Activated CD4-positive, alpha-beta T cell treated with anti-CD3 and anti-CD28 coated beads, Interleukin-10, Interleukin-2, amounts not matched to agents 100 ng/mL and 50 ng/mL, durations not matched to agents 16 hours and 8 hours (primary cell): ENCODE measurements around the gene STXBP4.
"Not testable (repeated sequence)": the region's sequence is repeated elsewhere in the genome, so short reads cannot be mapped to it uniquely, and the experiment has no call there.

Experiments
- DNase-seq: peaks from one replicate; pipeline ENCODE4 v3.0.0-alpha.2; 2020

Gene STXBP4

GRCh38 chr17:55059724-55060123, 91.2 kb downstream of the STXBP4 start:
- no peak for DNase-seq

DNA sequence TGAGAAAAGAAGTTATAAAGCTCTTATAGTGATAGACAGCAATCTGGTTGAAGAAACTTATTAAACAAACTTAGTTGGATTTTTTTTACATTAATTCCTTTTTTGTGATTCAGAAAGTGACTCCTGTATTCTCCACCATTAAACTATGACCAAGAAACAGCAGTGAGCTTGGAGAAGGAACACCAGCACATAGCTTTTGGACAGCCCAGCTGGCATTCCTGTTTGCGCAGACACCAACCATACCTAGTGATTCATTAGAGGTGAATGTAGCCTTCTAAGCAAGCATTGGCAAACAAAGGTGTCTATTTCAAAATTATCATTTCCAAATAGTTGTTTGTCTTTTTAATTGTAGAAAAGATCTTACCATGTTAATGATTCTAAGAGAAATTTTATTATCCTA, 94.4 kb downstream of the STXBP4 start:
- no peak for DNase-seq

- no peak for DNase-seq
Measured at GRCh38 chr17:55063885-55064874, 95.6 kb downstream of the STXBP4 start.

GRCh38 chr17:55067697-55068439, 99.3 kb downstream of the STXBP4 start:
- no peak for DNase-seq

DNA sequence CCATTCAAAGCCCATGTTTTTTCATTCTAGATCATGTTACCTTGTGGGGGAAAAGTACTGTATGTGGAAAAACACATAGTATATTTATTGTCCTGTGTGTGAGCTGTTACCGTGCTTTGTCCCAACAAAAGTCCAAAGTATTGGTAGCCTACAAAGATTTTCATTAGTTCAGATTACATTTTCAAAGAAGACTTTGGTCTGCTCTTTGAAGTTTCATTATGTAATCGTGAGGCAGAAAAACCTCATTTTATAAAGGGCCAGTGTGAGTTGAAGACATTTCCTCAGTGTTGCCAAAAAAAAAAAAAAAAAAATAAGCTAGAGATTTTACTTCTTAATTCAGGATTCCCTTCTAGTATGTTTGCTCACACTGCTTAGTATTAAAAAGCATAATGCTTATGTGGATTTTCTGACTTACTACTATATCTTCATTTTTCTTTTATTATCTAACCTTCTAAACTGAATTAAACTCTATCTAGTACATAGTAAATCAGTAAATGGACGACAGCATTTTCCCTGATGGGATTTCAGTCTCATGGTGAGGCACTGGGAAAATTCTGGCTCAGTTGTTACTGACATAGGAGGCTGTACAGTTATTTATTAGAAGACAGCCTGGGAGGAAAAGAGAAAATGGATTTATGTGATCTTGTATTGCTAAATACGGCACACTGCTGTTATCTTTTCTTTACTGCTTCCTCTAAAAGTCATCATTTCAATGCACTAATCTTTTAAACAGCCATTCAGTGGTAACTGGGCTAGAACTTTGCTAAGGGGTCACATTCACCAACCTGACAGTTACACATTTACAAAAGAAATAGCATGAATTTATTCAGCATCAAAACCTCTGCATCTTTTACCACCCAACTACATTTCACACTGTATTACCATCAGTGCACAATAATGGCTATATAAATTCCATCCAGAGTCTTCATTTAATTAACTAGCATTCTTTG, 100.6 kb downstream of the STXBP4 start:
- no peak for DNase-seq

DNA sequence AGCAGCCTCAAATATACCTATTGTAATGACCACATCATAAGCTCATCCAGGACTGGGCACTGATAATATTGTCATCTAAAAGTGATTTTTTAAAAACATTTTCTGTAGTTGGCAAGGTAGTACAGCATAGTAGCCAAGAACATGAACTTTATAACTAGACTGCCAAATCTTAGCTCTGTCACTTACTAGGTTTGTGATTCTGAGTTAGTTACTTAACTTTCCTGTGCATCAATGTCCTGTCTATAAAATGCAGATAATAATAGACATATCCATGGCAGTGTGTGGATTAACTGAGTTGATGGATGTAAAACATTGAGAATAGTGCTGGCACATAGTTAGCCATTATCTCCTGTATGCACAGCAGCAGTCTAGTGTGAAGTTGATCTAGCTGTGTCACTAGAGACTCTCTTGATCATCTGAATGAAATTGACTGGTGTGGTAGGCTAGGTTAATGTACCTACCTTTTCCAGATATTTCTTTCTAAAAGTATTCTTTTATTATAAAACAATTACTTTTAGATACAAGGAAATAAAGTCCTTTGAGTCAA, 101.5 kb downstream of the STXBP4 start:
- no peak for DNase-seq

GRCh38 chr17:55072898-55073297, 104.3 kb downstream of the STXBP4 start:
- DNase-seq: peak; percentile 26

DNA sequence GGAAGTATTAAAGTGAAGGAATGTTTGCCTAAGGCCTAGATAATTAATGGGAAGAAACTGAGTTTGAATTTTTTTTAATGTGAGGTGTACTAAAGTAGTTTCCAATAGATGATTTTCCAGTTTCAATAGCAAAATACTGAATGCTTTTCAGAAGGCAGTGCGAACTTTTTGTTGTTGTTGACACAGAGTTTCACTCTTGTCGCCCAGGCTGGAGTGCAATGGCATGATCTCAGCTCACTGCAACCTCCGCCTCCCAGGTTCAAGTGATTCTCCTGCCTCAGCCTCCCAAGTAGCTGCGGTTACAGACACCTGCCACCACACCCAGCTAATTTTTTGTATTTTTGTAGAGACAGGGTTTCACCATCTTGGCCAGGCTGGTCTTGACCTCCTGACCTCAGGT, 104.9 kb downstream of the STXBP4 start:
- not testable (repeated sequence) for DNase-seq

DNA sequence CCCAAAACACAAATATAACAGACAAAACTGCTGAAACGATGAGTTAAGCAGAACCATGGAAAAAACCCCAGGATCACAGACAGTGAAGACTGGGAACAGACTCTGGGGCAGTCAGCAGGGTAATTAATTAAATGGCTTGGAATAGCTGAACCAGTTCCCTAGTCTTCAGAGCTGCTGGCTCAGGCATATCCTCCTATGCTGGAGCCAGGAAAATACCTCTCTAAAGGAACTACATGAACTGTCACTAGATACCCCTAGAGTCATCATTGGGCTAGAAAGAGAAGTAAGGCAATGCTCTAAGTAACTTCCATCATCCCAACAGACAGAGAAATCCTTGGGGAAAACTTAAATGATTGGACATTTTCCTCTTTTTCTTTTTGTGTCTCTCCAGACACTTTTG, 113.0 kb downstream of the STXBP4 start:
- no peak for DNase-seq

GRCh38 chr17:55086635-55087058, 118.1 kb downstream of the STXBP4 start:
- no peak for DNase-seq

- DNase-seq: peak; percentile 24
Measured at GRCh38 chr17:55089256-55089655, 120.7 kb downstream of the STXBP4 start.

- peak; percentile 91 for DNase-seq
Measured at GRCh38 chr17:55090079-55090492, 121.5 kb downstream of the STXBP4 start.

DNA sequence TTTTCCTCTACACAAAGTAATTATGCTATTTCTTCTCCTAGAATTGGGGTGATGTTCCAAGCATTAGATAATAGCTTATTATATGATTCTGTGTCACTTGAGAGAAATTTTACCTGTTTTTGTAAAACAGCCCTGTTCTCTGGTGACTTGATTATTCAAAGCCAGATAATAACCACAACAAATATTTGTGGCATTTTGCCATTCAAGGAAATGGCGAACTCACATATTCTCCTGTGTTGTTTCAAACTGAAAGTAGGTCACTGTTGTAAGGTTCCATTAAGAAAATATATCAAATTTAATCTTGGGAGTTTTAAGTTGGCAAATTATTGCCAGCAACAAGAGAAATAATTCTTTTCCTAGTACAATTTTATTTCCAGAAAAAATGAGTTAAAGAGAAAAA, 124.8 kb downstream of the STXBP4 start:
- peak; percentile 25 for DNase-seq

DNA sequence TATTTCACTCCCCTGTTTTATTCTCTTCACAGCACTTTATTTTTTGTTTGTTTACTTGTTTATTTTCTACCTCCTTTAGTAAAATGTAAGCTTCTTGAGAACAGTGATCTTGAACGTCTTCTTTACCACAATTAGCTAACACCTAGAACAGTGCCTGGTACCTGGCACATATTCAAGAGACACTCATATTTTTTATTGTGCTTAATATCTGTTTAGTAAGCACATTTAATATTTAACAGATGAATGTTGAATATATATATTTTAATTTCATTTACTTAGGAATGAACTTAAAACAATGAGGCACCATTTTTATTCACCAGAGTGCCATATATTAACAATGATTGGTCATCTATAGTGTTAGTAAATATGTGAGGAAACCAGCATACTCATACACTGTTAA, 130.2 kb downstream of the STXBP4 start:
- no peak for DNase-seq

DNA sequence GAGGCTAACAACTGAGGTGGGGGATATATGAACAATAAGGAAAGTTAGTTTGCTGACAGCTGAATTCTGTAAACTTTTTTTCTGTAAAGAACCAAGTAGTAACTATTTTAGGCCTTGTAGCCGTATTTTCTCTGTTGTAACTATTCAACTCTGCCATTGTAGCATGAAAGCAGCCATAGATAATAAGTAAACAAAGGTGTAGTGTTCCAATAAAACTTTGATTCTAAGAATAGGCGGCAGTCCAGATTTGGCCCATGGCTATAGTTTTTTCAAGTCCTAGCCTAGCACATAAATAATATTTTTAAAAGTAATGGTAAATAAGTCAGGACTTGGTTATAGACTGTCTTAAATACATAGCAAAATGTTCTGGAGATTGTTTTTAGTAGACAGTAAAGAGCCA, 142.0 kb downstream of the STXBP4 start:
- DNase-seq: no peak

GRCh38 chr17:55114283-55114682, 145.7 kb downstream of the STXBP4 start:
- no peak for DNase-seq

- DNase-seq: no peak
Measured at GRCh38 chr17:55116440-55116914, 147.9 kb downstream of the STXBP4 start.

GRCh38 chr17:55117164-55117563, 148.6 kb downstream of the STXBP4 start:
- no peak for DNase-seq

DNA sequence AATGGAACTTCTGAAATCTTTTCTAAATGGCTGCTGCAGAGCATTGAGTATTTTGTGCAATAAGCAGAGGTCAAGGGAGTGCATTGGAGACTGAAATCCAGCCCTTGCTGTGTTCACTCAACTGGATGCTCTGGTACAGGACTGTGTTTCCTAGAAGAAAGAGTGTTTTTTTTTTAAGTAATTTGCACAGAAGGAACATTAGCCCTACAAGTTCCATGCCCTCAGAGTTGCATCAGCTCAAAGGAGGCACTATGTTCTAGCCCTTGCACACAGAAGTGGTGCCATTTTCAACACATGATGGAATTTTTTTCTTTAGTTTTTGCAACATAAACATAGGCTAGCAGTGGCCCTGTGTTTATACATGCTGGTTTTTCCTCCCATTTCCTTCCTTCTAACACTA, 152.1 kb downstream of the STXBP4 start:
- no peak for DNase-seq

- no peak for DNase-seq
Measured at GRCh38 chr17:55121268-55121667, 152.7 kb downstream of the STXBP4 start.

DNA sequence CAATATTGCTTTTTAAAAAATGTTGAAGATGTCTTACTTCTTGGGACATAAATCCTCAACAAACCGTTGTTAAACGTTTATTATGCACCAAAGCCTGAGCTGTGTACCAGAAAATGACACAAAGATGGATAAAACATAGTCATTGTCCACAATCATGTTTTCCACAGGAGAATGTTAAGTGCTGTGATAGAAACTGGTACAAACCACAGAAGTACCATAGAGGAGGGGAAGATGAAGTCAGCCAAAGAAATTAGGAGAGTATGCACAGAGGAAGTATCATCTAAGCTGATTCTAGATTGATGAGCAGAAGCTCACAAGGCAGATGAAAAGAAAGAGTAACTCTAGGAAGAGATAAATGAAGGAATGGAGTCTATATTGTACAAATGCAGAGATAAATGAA, 153.5 kb downstream of the STXBP4 start:
- no peak for DNase-seq

DNA sequence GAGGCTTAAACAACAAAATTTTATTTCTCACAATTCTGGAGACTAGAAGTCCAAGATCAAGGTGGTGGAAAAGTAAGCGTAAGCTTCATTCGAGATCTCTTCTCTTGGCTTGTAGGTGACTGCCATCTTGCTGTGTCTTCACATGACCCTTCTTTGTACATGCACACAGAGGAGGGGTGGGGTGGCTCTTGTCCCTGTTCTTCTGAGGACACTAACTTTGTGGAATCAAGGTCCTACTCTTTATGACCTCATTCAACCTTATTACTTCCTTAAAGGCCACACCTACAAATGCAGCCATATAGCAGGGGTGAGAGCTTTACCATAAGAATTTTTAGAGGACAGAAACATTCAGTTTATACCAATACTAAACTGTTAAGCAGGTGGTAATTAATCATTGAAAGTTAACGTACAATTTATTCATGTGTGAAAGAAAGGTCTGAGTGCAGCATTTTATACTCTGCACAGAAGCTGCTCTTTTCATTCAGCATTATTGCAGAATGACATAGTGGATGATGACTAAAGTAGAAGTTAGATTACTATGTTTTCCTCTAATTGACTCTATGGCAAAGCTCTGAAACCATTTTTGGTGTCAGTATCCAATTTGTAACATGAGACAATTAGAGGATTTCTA, 156.3 kb downstream of the STXBP4 start:
- no peak for DNase-seq
